Natural killer cell (primary cell): Measurements from ENCODE around the gene SLC2A1. TPM values are rescaled to one million over a fixed set of nuclear protein-coding genes. Genes with fewer than 3 reads are reported as not detected.

Experiments used
- ATAC-seq, 3 donors: fragments of 150-1000 bp in 2 of 3; fragments of 200-7000 bp in 1 of 3; cut with Tn5 transposase; 1 replicate in 1 of 3; 2 replicates in 2 of 3; pipeline ENCODE4 v1.10.0; 2021; ENCODE audit warnings: mild to moderate bottlenecking in 2 of 3, moderate library complexity in 2 of 3
- DNase-seq, 2 donors: peaks; one replicate each; pipeline versions ENCODE4 v3.0.0 to v3.0.0-alpha.2; 2013 to 2021; ENCODE audit warnings: mixed read lengths in 1 of 2
- H3K27ac ChIP-seq: one replicate; pipeline ENCODE4 v1.5.1; 2013; ENCODE audit warnings: mild to moderate bottlenecking, low read length
- H3K27me3 ChIP-seq: one replicate; pipeline ENCODE4 v1.6.1; 2013; ENCODE audit warnings: low read length; ENCODE audit not compliant: control insufficient read depth, insufficient read depth
- H3K36me3 ChIP-seq: one replicate; pipeline ENCODE4 v1.6.1; 2013; ENCODE audit warnings: low read length; ENCODE audit not compliant: control insufficient read depth, insufficient read depth
- H3K4me1 ChIP-seq: one replicate; pipeline ENCODE4 v1.6.1; 2013; ENCODE audit warnings: low read length; ENCODE audit not compliant: control insufficient read depth, insufficient read depth
- H3K4me3 ChIP-seq: one replicate; pipeline ENCODE4 v1.5.1; 2013; ENCODE audit warnings: low read length
- H3K9me3 ChIP-seq: one replicate; pipeline ENCODE4 v1.6.1; 2013; ENCODE audit warnings: low read length; ENCODE audit not compliant: control insufficient read depth, insufficient read depth
- H3K27ac Mint-ChIP-seq, 2 donors: one replicate each; pipeline ENCODE4 v1.8.0; 2022; ENCODE audit warnings: mild to moderate bottlenecking in 2 of 2, mixed read lengths in 2 of 2, moderate library complexity in 1 of 2
- H3K27me3 Mint-ChIP-seq, 2 donors: one replicate each; pipeline ENCODE4 v1.8.0; 2022; ENCODE audit warnings: low read depth in 2 of 2, mixed read lengths in 2 of 2
- H3K36me3 Mint-ChIP-seq: one replicate; pipeline ENCODE4 v1.8.0; 2022; ENCODE audit warnings: mixed read lengths
- H3K4me1 Mint-ChIP-seq, 2 donors: one replicate each; pipeline ENCODE4 v1.8.0; 2022; ENCODE audit warnings: mixed read lengths in 2 of 2
- H3K4me3 Mint-ChIP-seq: one replicate; pipeline ENCODE4 v1.8.0; 2022; ENCODE audit warnings: mild to moderate bottlenecking, moderate library complexity, mixed read lengths
- H3K9me3 Mint-ChIP-seq, 2 donors: one replicate each; pipeline ENCODE4 v1.8.0; 2022; ENCODE audit warnings: mixed read lengths in 2 of 2
- WGBS: methylation state at CpG from one replicate; pipeline ENCODE4 v1.1.7; 2013; ENCODE audit warnings: missing lambda C conversion rate; ENCODE audit not compliant: insufficient coverage; 5-methylcytosine and 5-hydroxymethylcytosine counted together
- intact Hi-C: fragments of 100-400 bp; cut with micrococcal nuclease; formaldehyde crosslinking; loops from one replicate; pipeline ENCODE4 v1.14.2; 2022
- total RNA-seq, 4 donors: library from RNA; stranded (reverse); fragments of 120-200 nt in 1 of 4; gene quantifications; one replicate each; pipeline versions ENCODE4 v1.2.3 to v1.2.4, GENCODE V29; 2013 to 2022
- TF ChIP-seq, protein P1 (sequence below): fragments of 200-600 bp; IDR thresholded peaks from one replicate; pipeline ENCODE4 v1.8.0; 2022; ENCODE audit warnings: antibody characterized with exemption

Gene SLC2A1
- total RNA-seq, 3 donors from 2014 or later (not counting 1 experiment from before 2014, with no cell fraction given), result 94.7 to 143 (median 95.1) TPM

GRCh38 chr1:42964044-42964812 is 5.6 kb upstream of the SLC2A1 start:
- H3K4me1 ChIP-seq, result peaks cover 11% of the 10 kb centered on the region
- Mint-ChIP-seq H3K4me1 (peaks cover 11 to 36% of the 10 kb centered on the region in 2 donors), H3K4me3 (no peak overlapping the region), H3K9me3 (no peaks in the 10 kb centered on the region), H3K27ac (no peak overlapping the region), H3K27me3 (peaks cover 0 to 8% of the 10 kb centered on the region in 2 donors), H3K36me3 (no peaks in the 10 kb centered on the region)
- no peaks in the 10 kb centered on the region for H3K36me3 ChIP-seq
- DNase-seq (no peak), ATAC-seq (no peak)
- WGBS, result 94% methylated on average over 16 of the region's 19 CpGs
- H3K4me3 ChIP-seq, result no peak overlapping the region
- TF ChIP-seq, protein P1, sequence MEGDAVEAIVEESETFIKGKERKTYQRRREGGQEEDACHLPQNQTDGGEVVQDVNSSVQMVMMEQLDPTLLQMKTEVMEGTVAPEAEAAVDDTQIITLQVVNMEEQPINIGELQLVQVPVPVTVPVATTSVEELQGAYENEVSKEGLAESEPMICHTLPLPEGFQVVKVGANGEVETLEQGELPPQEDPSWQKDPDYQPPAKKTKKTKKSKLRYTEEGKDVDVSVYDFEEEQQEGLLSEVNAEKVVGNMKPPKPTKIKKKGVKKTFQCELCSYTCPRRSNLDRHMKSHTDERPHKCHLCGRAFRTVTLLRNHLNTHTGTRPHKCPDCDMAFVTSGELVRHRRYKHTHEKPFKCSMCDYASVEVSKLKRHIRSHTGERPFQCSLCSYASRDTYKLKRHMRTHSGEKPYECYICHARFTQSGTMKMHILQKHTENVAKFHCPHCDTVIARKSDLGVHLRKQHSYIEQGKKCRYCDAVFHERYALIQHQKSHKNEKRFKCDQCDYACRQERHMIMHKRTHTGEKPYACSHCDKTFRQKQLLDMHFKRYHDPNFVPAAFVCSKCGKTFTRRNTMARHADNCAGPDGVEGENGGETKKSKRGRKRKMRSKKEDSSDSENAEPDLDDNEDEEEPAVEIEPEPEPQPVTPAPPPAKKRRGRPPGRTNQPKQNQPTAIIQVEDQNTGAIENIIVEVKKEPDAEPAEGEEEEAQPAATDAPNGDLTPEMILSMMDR, result no peak
- H3K27ac ChIP-seq, result no peak overlapping the region
- no peaks in the 10 kb centered on the region for H3K27me3 ChIP-seq
- H3K9me3 ChIP-seq, result no peaks in the 10 kb centered on the region
- intact Hi-C loops, result no loop called here

DNA sequence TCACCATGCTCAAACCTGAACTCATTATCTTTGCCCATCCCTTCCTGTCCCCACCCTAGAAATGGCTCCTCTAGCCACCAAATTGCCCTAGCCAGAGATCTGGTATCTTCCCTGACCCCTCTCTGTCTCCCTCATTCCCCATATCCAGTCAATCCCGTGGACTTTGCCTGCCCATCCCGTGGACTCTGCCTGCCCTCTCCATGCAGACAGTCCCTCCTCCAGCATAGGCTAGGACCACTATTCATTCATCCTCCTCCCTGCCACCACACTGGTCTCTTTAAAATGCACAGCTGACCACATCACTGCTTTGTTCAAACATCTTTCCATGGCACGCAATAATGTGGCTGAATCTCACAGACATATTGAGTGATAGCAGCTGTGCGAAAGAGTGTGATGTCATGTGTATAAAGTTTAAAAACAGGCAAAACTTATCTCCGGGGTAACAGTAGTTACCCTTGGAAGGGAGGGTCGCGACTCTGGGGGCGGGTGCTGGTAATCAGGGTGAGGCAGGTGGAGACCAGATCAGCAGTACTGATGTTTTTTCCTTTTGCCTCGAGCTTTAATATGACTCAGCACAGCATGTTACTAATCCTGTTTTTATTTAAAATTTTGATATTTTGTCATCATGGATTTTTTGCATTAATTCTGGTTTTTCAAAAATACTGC is 4.8 kb upstream of the SLC2A1 start:
- intact Hi-C loops, result no loop called here
- H3K4me1 ChIP-seq, result peaks cover 15% of the 10 kb centered on the region
- no peak for ATAC-seq
- no peak overlapping the region for H3K4me3 ChIP-seq
- TF ChIP-seq, protein P1, result no peak
- H3K9me3 ChIP-seq, result no peaks in the 10 kb centered on the region
- 29% methylated on average over 8 of the region's 9 CpGs for WGBS
- H3K36me3 ChIP-seq, result no peaks in the 10 kb centered on the region
- DNase-seq, result no peak
- Mint-ChIP-seq H3K27me3 (peaks cover 0 to 8% of the 10 kb centered on the region in 2 donors), H3K9me3 (no peaks in the 10 kb centered on the region), H3K4me3 (no peak overlapping the region), H3K27ac (peak overlapping the region in 1 of 2 donors; percentile 33), H3K4me1 (peaks cover 17 to 43% of the 10 kb centered on the region in 2 donors), H3K36me3 (no peaks in the 10 kb centered on the region)
- H3K27me3 ChIP-seq, result no peaks in the 10 kb centered on the region
- no peak overlapping the region for H3K27ac ChIP-seq

DNA sequence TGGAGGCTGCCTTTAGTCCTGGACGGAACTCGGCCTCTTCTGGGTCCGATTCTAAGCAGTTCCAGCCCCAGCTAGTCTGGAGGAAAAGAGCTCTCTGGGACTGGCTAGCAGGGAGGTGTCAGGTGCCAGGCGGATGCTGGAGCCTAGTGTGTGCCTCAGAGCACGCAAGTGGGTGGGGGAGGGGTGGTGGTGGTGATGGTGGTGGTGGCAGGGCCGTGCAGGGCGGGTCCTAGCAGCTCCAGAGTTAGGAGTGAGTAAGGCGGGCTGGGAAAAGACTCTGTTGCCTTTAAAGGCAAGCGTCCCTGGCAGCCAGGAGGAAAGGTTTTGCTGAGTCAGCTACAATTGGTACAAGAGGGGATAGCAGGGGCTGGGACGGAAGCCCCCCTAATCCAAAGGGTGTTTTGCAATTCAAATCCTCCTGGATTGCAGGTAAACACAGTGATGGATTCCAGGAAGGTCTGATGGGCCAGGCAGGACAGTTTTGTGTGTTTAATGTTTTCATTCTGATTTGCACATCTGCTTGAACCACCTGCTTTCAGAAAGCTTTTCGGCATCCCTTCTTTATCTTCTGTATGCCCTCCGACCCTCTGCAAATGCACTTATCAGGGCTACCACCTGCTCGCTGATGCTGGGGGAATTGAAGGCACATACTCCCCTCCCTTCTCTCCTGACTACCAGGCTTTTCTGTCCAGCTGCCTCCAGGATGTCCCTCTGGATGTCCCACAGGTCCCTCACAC is 4.1 kb upstream of the SLC2A1 start:
- no peaks in the 10 kb centered on the region for H3K36me3 Mint-ChIP-seq

More for the DNA sequence above, 4.1 kb upstream of the SLC2A1 start:
- intact Hi-C loops, result no loop called here
- 64% methylated on average over 13 of the region's 13 CpGs for WGBS
- Mint-ChIP-seq H3K27ac (peak overlapping the region in 1 of 2 donors; percentile 33), H3K9me3 (no peaks in the 10 kb centered on the region), H3K27me3 (peaks cover 0 to 8% of the 10 kb centered on the region in 2 donors), H3K4me3 (no peak overlapping the region), H3K4me1 (peaks cover 17 to 44% of the 10 kb centered on the region in 2 donors)
- H3K36me3 ChIP-seq, result no peaks in the 10 kb centered on the region
- no peak for ATAC-seq
- H3K4me1 ChIP-seq, result peaks cover 16% of the 10 kb centered on the region
- TF ChIP-seq, protein P1, result no peak
- no peak for DNase-seq
- no peak overlapping the region for H3K27ac ChIP-seq
- H3K9me3 ChIP-seq, result no peaks in the 10 kb centered on the region
- no peaks in the 10 kb centered on the region for H3K27me3 ChIP-seq
- H3K4me3 ChIP-seq, result no peak overlapping the region
